SK-N-SH treated with all-trans-retinoic acid at 6 μM for 48 hours (cell line): ENCODE measurements around the gene PDE7B.

Experiments used
- BACH2 ChIP-seq: fragments of 250-450 bp; sonication (Bioruptor Pico); IDR thresholded peaks from 2 replicates; pipeline ENCODE4 v1.9.0; 2021; ENCODE audit warnings: mild to moderate bottlenecking, borderline replicate concordance
- GLIS3 ChIP-seq: fragments of 250-450 bp; sonication (Bioruptor Pico); IDR thresholded peaks from 2 replicates; pipeline ENCODE4 v1.5.0; 2020; ENCODE audit warnings: mild to moderate bottlenecking, moderate library complexity
- ISL1 ChIP-seq: fragments of 250-450 bp; sonication (Bioruptor Pico); IDR thresholded peaks from 2 replicates; pipeline ENCODE4 v2.1.2; 2022; ENCODE audit warnings: mild to moderate bottlenecking, moderate library complexity
- POU6F1 ChIP-seq: fragments of 250-450 bp; sonication (Bioruptor Pico); IDR thresholded peaks from 2 replicates; pipeline ENCODE4 v1.8.0; 2021; ENCODE audit warnings: low read depth, mild to moderate bottlenecking, moderate library complexity, borderline replicate concordance
- RARB ChIP-seq: fragments of 250-450 bp; sonication (Bioruptor Pico); IDR thresholded peaks from 2 replicates; pipeline ENCODE4 v1.8.0; 2021; ENCODE audit warnings: mild to moderate bottlenecking, moderate library complexity
- TOX ChIP-seq: fragments of 250-450 bp; sonication (Bioruptor Pico); IDR thresholded peaks from 2 replicates; pipeline ENCODE4 v1.8.0; 2021; ENCODE audit warnings: mild to moderate bottlenecking, moderate library complexity, borderline replicate concordance
- ZFP3 ChIP-seq: fragments of 250-450 bp; sonication (Bioruptor Pico); IDR thresholded peaks from 2 replicates; pipeline ENCODE4 v1.5.0; 2020; ENCODE audit warnings: mild to moderate bottlenecking, moderate library complexity
- ZFP30 ChIP-seq: fragments of 450-650 bp; formaldehyde crosslinking; IDR thresholded peaks from 2 replicates; pipeline ENCODE4 v1.5.0; 2022; ENCODE audit warnings: mild to moderate bottlenecking, moderate library complexity
- ZNF565 ChIP-seq: fragments of 450-650 bp; formaldehyde crosslinking; conservative IDR thresholded peaks from 2 replicates; pipeline ENCODE4 v1.5.0; 2020; ENCODE audit warnings: low read depth, mild to moderate bottlenecking, moderate library complexity
- ZNF8 ChIP-seq: fragments of 450-650 bp; formaldehyde crosslinking; IDR thresholded peaks from 2 replicates; pipeline ENCODE4 v1.5.0; 2020; ENCODE audit warnings: mild to moderate bottlenecking, moderate library complexity
- TF ChIP-seq, protein P1 (sequence below): fragments of 250-450 bp; sonication (Bioruptor Pico); IDR thresholded peaks from 2 replicates; pipeline ENCODE4 v1.8.0; 2020; ENCODE audit warnings: mild to moderate bottlenecking, moderate library complexity, borderline replicate concordance
- TF ChIP-seq, protein P2 (sequence below): fragments of 250-450 bp; sonication (Bioruptor Pico); IDR thresholded peaks from 2 replicates; pipeline ENCODE4 v1.5.1; 2020; ENCODE audit warnings: low read depth, mild to moderate bottlenecking, moderate library complexity

DNA sequence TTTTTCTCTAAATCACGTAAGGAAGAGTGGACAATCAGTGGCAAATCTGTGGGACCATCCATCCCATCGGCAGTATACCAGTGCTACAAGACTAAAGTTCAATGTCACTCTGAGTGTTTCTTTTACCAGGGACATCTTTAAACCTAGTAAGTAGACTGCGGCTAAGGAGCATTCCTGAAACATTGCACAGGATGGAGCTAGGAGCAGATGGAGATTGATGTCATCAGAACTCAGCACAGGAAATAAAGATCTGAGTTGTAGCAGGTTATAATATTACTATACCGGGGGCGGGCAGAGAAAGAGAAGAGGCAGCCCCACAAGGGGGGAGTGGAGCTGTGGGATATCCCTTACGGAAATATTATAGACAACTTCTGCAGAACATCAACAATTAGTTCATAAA lies 236.5 kb downstream of the PDE7B start:
- TF ChIP-seq ZFP30 (CRISPR knock-in tag): no peak
- TF ChIP-seq, protein P1, sequence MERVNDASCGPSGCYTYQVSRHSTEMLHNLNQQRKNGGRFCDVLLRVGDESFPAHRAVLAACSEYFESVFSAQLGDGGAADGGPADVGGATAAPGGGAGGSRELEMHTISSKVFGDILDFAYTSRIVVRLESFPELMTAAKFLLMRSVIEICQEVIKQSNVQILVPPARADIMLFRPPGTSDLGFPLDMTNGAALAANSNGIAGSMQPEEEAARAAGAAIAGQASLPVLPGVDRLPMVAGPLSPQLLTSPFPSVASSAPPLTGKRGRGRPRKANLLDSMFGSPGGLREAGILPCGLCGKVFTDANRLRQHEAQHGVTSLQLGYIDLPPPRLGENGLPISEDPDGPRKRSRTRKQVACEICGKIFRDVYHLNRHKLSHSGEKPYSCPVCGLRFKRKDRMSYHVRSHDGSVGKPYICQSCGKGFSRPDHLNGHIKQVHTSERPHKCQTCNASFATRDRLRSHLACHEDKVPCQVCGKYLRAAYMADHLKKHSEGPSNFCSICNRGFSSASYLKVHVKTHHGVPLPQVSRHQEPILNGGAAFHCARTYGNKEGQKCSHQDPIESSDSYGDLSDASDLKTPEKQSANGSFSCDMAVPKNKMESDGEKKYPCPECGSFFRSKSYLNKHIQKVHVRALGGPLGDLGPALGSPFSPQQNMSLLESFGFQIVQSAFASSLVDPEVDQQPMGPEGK (CRISPR knock-in tag): no peak
- TF ChIP-seq ZNF8 (CRISPR knock-in tag): no peak
- no peak for TF ChIP-seq GLIS3 (CRISPR knock-in tag)
- no peak for TF ChIP-seq ZFP3 (CRISPR knock-in tag)
- TF ChIP-seq POU6F1 (CRISPR knock-in tag): no peak
- no peak for TF ChIP-seq RARB (CRISPR knock-in tag)
- TF ChIP-seq ZNF565: no peak
- TF ChIP-seq, protein P2, sequence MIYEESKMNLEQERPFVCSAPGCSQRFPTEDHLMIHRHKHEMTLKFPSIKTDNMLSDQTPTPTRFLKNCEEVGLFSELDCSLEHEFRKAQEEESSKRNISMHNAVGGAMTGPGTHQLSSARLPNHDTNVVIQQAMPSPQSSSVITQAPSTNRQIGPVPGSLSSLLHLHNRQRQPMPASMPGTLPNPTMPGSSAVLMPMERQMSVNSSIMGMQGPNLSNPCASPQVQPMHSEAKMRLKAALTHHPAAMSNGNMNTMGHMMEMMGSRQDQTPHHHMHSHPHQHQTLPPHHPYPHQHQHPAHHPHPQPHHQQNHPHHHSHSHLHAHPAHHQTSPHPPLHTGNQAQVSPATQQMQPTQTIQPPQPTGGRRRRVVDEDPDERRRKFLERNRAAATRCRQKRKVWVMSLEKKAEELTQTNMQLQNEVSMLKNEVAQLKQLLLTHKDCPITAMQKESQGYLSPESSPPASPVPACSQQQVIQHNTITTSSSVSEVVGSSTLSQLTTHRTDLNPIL: no peak
- TF ChIP-seq TOX: no peak
- TF ChIP-seq ISL1: no peak
- no peak for TF ChIP-seq BACH2 (CRISPR knock-in tag)
